ENCODE results near the gene CYBC1.

The CYBC1 gene

DNA sequence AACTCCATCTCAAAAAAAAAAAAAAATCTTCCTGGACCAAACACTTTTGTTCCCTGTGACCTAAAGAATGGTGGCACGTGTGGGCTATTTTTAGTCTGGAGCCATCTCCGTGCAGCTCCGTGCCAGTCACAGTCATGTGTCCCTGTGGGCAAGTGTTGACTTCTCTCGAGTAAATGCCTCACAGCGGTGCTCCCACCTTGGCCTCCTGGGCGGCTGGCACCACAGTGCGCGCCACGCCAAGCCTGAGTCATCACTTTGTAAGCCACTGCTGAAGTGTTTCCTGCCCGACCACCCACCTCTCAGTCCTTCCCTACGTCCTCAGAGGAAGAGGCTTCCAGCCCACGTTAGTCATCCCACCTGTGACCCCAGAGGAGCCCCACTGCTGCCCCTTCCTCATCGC is 43.3 kb downstream of the CYBC1 start:
- DNase-seq = no peak

DNA sequence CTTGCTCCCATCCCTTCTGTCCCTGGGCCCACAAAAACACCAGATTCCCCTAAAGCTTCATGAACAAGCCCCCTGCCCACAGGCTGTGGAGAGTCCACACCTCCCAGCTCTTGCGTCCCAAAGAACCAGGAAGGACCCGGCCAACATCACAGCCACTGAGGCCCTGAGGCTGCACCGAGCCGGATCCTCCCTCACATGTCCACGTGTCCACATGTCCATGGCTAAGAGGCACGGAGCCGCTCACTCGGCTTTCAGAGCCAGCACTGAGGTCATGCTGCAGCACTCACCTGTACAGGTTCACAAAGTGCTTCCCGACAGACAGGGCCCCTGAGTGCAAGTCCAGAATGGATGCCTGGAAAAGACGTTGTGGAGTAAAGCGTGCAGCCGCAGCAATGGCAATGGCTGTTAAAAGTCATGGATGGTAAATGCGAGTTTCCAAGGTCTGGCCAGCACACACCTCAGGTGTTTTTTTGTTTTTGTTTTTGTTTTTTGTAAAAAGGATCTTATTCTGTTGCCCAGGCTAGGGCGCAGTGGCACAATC is 44.4 kb downstream of the CYBC1 start:
- DNase-seq = no peak

DNA sequence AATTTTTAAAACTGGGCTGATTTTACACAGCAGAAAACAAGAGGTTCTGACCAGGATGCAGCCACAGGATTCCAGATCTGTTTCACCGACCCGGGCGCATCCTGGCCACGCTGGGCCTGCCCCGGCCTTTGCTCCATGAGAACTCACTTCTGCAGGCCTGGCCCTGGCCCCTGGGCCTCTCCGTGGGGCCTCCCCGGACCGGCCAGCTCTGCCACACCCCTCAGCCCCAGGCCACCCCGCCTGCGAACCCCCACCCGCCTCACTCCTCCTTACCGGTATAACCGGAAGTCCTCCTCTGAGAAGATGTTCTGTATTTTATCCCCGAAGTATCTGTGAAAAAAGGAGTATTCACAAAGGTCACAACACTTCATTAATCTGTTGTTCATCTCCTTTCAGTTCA is 45.5 kb downstream of the CYBC1 start:
- no peak for DNase-seq

DNA sequence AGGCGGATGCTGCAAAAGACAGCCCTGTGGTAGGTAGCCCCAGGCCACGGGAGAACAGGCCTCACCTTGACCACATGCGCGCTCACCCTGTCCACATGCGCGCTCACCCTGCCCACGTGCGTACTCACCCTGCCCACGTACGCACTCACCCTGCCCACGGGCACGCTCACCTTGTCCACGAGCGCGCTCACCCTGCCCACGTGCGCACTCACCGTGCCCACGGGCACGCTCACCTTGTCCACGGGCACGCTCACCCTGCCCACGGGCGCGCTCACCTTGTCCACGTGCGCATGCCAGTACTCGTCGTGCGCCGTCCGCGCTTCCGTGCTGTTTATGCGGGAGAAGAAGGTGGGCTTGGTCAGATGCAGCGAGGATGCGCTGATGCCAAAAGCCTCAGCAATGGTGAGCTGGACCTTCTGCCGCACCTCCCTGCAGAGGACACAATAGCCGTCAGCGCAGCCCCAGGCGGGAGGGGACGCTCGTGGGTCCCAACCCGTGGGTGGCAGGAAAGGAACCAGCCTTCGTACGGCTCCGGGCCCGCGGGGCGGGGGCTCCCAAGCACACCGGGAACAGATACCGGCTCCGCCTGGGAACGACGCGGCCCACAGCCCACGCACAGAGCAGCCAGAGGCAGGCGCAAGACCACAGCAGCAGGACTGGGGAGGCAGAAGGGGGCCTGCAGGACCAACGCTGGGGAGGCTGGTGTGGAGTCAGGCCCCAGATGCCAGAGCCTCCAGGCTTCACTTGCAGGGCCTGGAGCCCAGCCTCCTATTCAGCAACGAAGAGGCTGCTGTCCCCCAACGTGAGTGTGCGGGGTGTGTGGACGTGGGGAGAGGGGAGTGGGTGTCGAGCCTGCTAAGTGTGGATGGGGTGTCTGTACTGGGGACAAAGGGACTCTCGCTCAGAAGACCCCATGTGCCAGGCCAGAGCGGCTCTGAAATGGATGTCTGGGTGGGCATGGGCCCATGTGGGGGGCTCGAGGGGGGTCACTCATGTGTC is 46.6 kb downstream of the CYBC1 start:
- no peak for DNase-seq

DNA sequence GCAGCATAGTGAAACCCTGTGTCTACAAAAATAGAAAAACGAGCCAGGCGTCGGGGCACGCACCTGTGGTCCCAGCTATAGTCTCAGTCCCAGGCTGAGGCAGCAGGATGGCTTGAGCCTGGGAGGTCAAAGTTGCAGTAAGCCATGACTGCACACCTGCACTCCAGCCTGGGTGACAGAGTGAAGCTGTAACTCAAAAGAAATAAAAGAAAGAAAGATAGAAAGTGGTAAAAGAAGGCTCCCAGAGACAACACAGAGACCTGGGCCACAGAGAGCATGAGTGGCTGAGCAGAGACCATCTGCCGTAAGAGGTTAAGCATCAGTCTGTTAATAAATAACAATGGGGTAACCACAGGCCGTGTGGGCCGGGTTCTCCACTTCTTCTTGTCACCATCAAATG is 47.7 kb downstream of the CYBC1 start:
- no peak for DNase-seq

DNA sequence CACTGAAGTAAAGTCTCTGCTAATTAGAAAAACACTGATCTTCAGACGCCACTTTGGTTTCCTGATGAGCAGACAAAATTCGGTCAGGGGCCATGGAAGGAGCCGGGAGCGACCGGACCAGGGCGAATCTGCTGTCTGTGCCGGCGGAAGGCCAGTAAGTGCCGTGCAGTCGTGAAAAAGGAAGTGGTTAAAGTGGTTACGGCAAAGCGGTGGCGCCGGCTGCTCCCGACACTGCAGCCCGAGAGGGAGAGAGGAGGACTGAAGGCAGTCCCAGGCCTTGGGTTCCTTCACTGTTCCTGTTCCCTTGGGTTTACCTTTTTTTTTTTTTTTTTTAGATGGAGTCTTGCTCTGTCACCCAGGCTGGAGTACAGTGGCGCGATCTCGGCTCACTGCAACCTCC is 49.7 kb downstream of the CYBC1 start:
- peak; percentile 38 for DNase-seq

DNA sequence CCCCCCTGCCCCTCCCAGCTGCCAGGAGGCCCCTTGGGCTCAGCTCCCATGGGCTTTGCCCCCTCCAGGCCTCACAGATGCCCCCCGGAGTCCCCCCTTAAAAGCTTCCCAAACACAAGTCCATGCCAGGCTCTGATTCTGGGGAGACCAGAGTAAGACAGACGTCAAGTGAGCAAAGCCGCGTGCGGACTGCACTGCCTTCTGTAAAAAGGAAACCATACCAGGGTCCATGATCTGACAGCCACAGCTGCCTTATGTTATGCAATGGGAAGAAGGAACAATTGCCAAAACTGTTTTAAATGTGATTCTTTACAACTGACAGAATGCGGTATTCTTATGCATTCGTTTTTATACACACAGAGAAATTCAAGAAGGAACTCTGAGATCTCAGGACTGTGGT is 50.3 kb downstream of the CYBC1 start:
- DNase-seq = no peak

DNA sequence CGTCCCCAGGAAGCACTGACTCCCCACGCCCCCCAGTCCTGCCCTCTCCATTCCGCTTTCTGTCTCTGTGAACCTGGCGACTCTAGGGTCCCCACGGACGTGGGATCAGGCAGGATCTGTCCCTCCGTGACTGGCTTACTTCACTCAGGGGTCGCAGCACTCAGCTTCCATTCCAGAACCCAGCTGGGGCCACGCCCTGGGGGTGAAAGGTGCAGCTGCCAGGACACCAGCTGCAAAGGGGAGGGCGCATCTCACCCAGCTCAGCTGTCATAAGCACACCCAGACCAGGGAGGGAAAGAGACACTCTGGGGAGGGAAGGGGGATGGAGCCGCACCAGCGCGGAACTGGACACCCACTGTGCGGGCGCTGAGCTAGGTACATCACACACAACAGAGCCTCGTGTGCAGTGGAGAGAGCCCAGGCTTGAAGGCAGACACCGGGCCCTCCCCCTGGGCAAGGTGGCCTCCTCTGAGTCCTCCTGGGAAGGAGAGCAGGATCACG is 50.9 kb downstream of the CYBC1 start:
- DNase-seq = no peak

DNA sequence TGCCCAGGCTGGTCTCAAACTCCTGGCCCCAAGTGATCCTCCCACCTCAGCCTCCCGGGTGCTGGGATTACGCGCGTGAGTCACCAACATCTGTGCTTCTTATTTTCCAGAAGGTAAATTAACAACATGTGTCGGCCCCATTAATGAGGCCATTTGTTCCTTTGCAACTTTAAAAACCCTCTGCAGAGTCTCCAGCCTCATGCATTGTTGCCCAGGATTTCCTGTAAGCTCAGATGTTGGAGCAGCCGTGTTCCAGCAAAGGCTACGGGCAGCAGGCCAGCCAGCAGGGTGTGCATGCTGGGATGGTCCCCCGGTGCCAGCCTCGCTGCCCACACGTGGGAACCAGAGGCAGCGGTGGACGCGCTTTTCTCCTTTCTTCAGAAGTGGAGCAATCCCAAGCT is 51.5 kb downstream of the CYBC1 start:
- DNase-seq = no peak

DNA sequence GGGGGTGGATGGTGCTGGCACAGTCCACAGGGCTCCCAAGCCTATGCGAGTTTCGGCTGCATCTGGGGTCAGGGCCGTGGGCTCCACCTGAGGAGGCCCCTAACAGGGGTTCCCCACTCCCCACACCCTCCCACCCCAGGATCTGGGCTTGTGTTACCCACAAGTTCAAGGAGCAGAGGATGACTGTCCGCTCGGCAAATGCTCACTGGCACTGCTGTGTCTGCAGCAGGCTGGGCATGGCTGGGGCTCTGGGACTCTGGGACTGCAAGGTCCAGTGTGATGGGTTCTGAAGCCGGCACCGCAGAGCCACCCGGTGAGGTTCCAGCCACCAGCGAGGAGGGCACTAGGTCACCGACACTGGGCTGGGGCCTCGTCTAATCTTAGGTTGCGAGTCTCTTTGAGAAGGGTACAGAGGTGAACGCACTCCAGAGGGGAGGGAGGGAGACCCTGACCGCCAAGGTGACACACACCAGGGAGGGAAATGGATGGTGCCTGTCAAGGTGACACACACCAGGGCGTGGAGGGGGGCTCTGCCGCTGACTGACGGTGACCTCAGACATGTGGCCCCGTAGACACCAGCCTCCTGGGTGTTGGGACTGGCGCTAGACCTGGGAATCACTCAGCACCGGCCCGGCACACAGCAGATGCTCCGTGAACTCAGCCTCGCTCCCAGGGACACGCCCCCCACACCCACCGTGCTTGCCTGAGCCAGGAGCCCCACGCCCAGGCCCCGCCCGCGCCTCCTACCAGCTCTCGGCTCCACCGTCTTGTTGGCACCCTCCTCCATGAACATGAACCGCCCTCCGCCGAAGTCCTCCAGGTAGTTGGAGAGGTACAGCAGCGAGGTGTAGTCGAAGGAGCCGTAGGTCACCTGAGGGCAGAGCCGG is 52.9 kb downstream of the CYBC1 start:
- no peak for DNase-seq

DNA sequence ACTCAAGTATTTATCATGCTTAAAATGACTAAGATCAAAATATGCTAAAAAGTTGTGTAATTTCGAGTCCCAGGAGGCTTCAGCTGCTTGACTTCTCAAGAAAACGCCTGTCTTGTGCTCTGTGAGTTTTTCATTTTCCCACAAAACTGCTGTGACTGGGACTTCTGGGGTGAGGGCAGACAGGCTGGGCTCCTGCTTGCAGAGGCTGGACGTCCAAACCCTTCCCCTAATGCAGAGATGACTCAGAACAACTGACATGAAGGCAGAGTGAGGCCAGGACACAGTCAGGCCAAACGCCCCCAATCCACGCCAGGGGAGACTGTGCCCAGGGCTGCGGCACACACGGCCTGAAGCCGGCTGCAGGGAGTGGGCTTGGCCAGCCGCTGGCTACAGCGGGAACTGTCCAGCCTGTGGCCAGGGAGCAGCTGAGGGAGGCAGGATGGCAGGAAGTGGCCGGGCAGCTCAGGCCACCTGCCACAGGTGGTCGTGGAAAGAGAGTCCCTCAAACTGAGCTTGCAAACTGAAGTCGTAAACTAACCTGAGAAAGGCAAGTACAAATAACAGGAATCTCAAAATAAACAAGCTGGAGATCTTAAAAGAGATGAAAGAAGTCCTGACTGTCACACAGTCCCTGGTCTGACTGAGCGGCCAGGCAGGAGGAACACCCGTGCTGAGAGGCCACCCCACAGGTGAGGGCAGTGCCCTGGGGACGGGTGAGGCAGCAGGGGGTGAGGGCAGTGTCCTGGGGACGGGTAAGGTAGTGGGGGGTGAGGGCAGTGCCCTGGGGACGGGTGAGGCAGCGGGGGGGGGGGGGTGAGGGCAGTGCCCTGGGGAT is 53.7 kb downstream of the CYBC1 start:
- no peak for DNase-seq

DNA sequence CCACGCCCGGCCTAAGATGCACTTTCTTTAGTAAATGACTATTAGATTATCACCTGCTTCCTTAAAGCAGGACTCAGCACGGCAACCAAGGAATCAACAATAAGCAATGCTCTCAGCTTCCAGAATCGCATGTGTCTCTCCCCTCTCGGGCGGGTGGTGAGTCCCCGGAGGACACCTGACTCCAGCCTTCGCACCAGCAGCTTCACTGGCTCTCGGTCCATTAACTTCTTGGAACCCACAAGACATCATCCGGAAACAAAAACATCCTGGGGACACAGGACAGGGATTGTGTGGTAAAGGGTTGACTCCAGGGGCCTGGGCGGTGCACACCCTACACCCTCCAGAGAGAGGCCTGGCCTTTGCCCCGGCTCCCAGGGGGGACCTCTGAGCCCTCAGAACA is 56.3 kb downstream of the CYBC1 start:
- no peak for DNase-seq

DNA sequence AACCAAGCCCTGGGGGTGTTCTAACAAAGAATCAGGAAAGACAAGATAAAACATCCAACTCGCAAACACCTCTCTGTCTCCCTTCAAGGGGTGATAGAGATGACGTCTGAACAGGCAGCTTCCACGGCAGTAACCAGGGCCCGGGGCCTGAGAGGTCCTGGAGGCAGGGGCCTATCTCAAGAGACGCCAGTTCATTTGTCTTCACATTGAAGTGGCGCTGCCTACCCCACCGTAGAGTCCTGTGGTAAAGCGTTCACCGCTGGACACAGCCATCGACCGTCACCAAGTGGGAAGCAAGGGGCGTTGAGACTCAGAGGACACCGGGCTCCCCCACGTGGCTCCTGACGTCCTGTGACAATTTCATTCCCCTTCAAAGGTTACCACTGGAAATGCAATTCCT is 57.6 kb downstream of the CYBC1 start:
- no peak for DNase-seq

Measured in SIG-M5 (cell line).